ENCODE results near the gene SLC38A9. TPM values are rescaled to one million over a fixed set of nuclear protein-coding genes. Genes with fewer than 3 reads are reported as not detected.

Gene SLC38A9
- polyA plus RNA-seq, 2 donors: 6.6 to 6.8 TPM

GRCh38 chr5:55624841-55625588 is 87.1 kb downstream of the SLC38A9 start:
- Histone ChIP-seq H3K27ac (ENCODE audit: low read depth in 2 of 2, low read length in 1 of 2) (no peak overlapping the region), H3K9me3 (ENCODE audit: control insufficient read depth in 2 of 2, insufficient read depth in 1 of 2, low read depth in 1 of 2, low read length in 1 of 2) (no peaks in the 10 kb centered on the region), H3K4me1 (ENCODE audit: control insufficient read depth in 2 of 2, insufficient read depth in 2 of 2, low read length in 1 of 2) (no peaks in the 10 kb centered on the region), H3K36me3 (ENCODE audit: control insufficient read depth in 2 of 2, insufficient read depth in 2 of 2, low read length in 1 of 2) (no peaks in the 10 kb centered on the region), H3K27me3 (ENCODE audit: control insufficient read depth in 1 of 2, insufficient read depth in 2 of 2, low read length in 2 of 2) (no peaks in the 10 kb centered on the region), H3K4me3 (ENCODE audit: low read depth in 1 of 2, low read length in 2 of 2) (no peak overlapping the region)
- WGBS, 2 donors: 86 to 89% methylated on average over 8 of the region's 8 CpGs

GRCh38 chr5:55623789-55624188 is 88.3 kb downstream of the SLC38A9 start:
- Histone ChIP-seq H3K27ac (ENCODE audit: low read depth in 2 of 2, low read length in 1 of 2) (no peak overlapping the region), H3K27me3 (ENCODE audit: control insufficient read depth in 1 of 2, insufficient read depth in 2 of 2, low read length in 2 of 2) (no peaks in the 10 kb centered on the region), H3K4me1 (ENCODE audit: control insufficient read depth in 2 of 2, insufficient read depth in 2 of 2, low read length in 1 of 2) (peaks cover 0 to 2% of the 10 kb centered on the region in 2 donors), H3K4me3 (ENCODE audit: low read depth in 1 of 2, low read length in 2 of 2) (no peak overlapping the region), H3K36me3 (ENCODE audit: control insufficient read depth in 2 of 2, insufficient read depth in 2 of 2, low read length in 1 of 2) (no peaks in the 10 kb centered on the region), H3K9me3 (ENCODE audit: control insufficient read depth in 2 of 2, insufficient read depth in 1 of 2, low read depth in 1 of 2, low read length in 1 of 2) (no peaks in the 10 kb centered on the region)
- WGBS, 2 donors: 51 to 64% methylated on average over 1 of the region's 1 CpG

- Histone ChIP-seq H3K27me3 (ENCODE audit: control insufficient read depth in 1 of 2, insufficient read depth in 2 of 2, low read length in 2 of 2) (no peaks in the 10 kb centered on the region), H3K9me3 (ENCODE audit: control insufficient read depth in 2 of 2, insufficient read depth in 1 of 2, low read depth in 1 of 2, low read length in 1 of 2) (no peaks in the 10 kb centered on the region), H3K4me1 (ENCODE audit: control insufficient read depth in 2 of 2, insufficient read depth in 2 of 2, low read length in 1 of 2) (peaks cover 0 to 2% of the 10 kb centered on the region in 2 donors), H3K36me3 (ENCODE audit: control insufficient read depth in 2 of 2, insufficient read depth in 2 of 2, low read length in 1 of 2) (no peaks in the 10 kb centered on the region), H3K4me3 (ENCODE audit: low read depth in 1 of 2, low read length in 2 of 2) (no peak overlapping the region), H3K27ac (ENCODE audit: low read depth in 2 of 2, low read length in 1 of 2) (no peak overlapping the region)
- 86 to 87% methylated on average over 2 of the region's 2 CpGs for WGBS, 2 donors
Measured at GRCh38 chr5:55622460-55622859, 89.7 kb downstream of the SLC38A9 start.

GRCh38 chr5:55621229-55621628 is 90.9 kb downstream of the SLC38A9 start:
- Histone ChIP-seq H3K27me3 (ENCODE audit: control insufficient read depth in 1 of 2, insufficient read depth in 2 of 2, low read length in 2 of 2) (no peaks in the 10 kb centered on the region), H3K36me3 (ENCODE audit: control insufficient read depth in 2 of 2, insufficient read depth in 2 of 2, low read length in 1 of 2) (no peaks in the 10 kb centered on the region), H3K9me3 (ENCODE audit: control insufficient read depth in 2 of 2, insufficient read depth in 1 of 2, low read depth in 1 of 2, low read length in 1 of 2) (no peaks in the 10 kb centered on the region), H3K4me3 (ENCODE audit: low read depth in 1 of 2, low read length in 2 of 2) (no peak overlapping the region), H3K27ac (ENCODE audit: low read depth in 2 of 2, low read length in 1 of 2) (peak overlapping the region; percentile 48 to 49), H3K4me1 (ENCODE audit: control insufficient read depth in 2 of 2, insufficient read depth in 2 of 2, low read length in 1 of 2) (peaks cover 0 to 5% of the 10 kb centered on the region in 2 donors)
- WGBS, 2 donors: 49 to 56% methylated on average over 3 of the region's 3 CpGs

GRCh38 chr5:55620766-55621160 is 91.4 kb downstream of the SLC38A9 start:
- peaks cover 0 to 5% of the 10 kb centered on the region in 2 donors for H3K4me1 ChIP-seq (ENCODE audit: control insufficient read depth in 2 of 2, insufficient read depth in 2 of 2, low read length in 1 of 2)
- no peaks in the 10 kb centered on the region for H3K27me3 ChIP-seq (ENCODE audit: control insufficient read depth in 1 of 2, insufficient read depth in 2 of 2, low read length in 2 of 2)
- no peaks in the 10 kb centered on the region for H3K36me3 ChIP-seq (ENCODE audit: control insufficient read depth in 2 of 2, insufficient read depth in 2 of 2, low read length in 1 of 2)
- WGBS, 2 donors: 91 to 93% methylated on average over 4 of the region's 4 CpGs
- H3K27ac ChIP-seq (ENCODE audit: low read depth in 2 of 2, low read length in 1 of 2): peak overlapping the region; percentile 48 to 49
- H3K4me3 ChIP-seq (ENCODE audit: low read depth in 1 of 2, low read length in 2 of 2): no peak overlapping the region
- no peaks in the 10 kb centered on the region for H3K9me3 ChIP-seq (ENCODE audit: control insufficient read depth in 2 of 2, insufficient read depth in 1 of 2, low read depth in 1 of 2, low read length in 1 of 2)

GRCh38 chr5:55620009-55620765 is 91.9 kb downstream of the SLC38A9 start:
- WGBS, 2 donors: 87 to 89% methylated on average over 6 of the region's 6 CpGs
- H3K4me1 ChIP-seq (ENCODE audit: control insufficient read depth in 2 of 2, insufficient read depth in 2 of 2, low read length in 1 of 2): peaks cover 0 to 5% of the 10 kb centered on the region in 2 donors
- H3K27ac ChIP-seq (ENCODE audit: low read depth in 2 of 2, low read length in 1 of 2): no peak overlapping the region
- no peaks in the 10 kb centered on the region for H3K9me3 ChIP-seq (ENCODE audit: control insufficient read depth in 2 of 2, insufficient read depth in 1 of 2, low read depth in 1 of 2, low read length in 1 of 2)
- H3K4me3 ChIP-seq (ENCODE audit: low read depth in 1 of 2, low read length in 2 of 2): no peak overlapping the region
- H3K36me3 ChIP-seq (ENCODE audit: control insufficient read depth in 2 of 2, insufficient read depth in 2 of 2, low read length in 1 of 2): no peaks in the 10 kb centered on the region
- H3K27me3 ChIP-seq (ENCODE audit: control insufficient read depth in 1 of 2, insufficient read depth in 2 of 2, low read length in 2 of 2): no peaks in the 10 kb centered on the region

GRCh38 chr5:55618318-55618717 is 93.8 kb downstream of the SLC38A9 start:
- H3K9me3 ChIP-seq (ENCODE audit: control insufficient read depth in 2 of 2, insufficient read depth in 1 of 2, low read depth in 1 of 2, low read length in 1 of 2): no peaks in the 10 kb centered on the region
- H3K27ac ChIP-seq (ENCODE audit: low read depth in 2 of 2, low read length in 1 of 2): no peak overlapping the region
- WGBS, 2 donors: 80 to 84% methylated on average over 5 of the region's 5 CpGs
- peaks cover 0 to 5% of the 10 kb centered on the region in 2 donors for H3K4me1 ChIP-seq (ENCODE audit: control insufficient read depth in 2 of 2, insufficient read depth in 2 of 2, low read length in 1 of 2)
- no peak overlapping the region for H3K4me3 ChIP-seq (ENCODE audit: low read depth in 1 of 2, low read length in 2 of 2)
- H3K27me3 ChIP-seq (ENCODE audit: control insufficient read depth in 1 of 2, insufficient read depth in 2 of 2, low read length in 2 of 2): no peaks in the 10 kb centered on the region
- H3K36me3 ChIP-seq (ENCODE audit: control insufficient read depth in 2 of 2, insufficient read depth in 2 of 2, low read length in 1 of 2): no peaks in the 10 kb centered on the region

- Histone ChIP-seq H3K36me3 (ENCODE audit: control insufficient read depth in 2 of 2, insufficient read depth in 2 of 2, low read length in 1 of 2) (no peaks in the 10 kb centered on the region), H3K4me1 (ENCODE audit: control insufficient read depth in 2 of 2, insufficient read depth in 2 of 2, low read length in 1 of 2) (peaks cover 0 to 2% of the 10 kb centered on the region in 2 donors), H3K27me3 (ENCODE audit: control insufficient read depth in 1 of 2, insufficient read depth in 2 of 2, low read length in 2 of 2) (no peaks in the 10 kb centered on the region), H3K4me3 (ENCODE audit: low read depth in 1 of 2, low read length in 2 of 2) (no peak overlapping the region), H3K27ac (ENCODE audit: low read depth in 2 of 2, low read length in 1 of 2) (no peak overlapping the region), H3K9me3 (ENCODE audit: control insufficient read depth in 2 of 2, insufficient read depth in 1 of 2, low read depth in 1 of 2, low read length in 1 of 2) (peaks cover 0 to 4% of the 10 kb centered on the region in 2 donors)
- 98% methylated on average over 39 of the region's 39 CpGs for WGBS, 2 donors
Measured at GRCh38 chr5:55613112-55613868, 98.8 kb downstream of the SLC38A9 start.

- Histone ChIP-seq H3K27ac (ENCODE audit: low read depth in 2 of 2, low read length in 1 of 2) (no peak overlapping the region), H3K27me3 (ENCODE audit: control insufficient read depth in 1 of 2, insufficient read depth in 2 of 2, low read length in 2 of 2) (no peaks in the 10 kb centered on the region), H3K36me3 (ENCODE audit: control insufficient read depth in 2 of 2, insufficient read depth in 2 of 2, low read length in 1 of 2) (no peaks in the 10 kb centered on the region), H3K4me1 (ENCODE audit: control insufficient read depth in 2 of 2, insufficient read depth in 2 of 2, low read length in 1 of 2) (no peaks in the 10 kb centered on the region), H3K9me3 (ENCODE audit: control insufficient read depth in 2 of 2, insufficient read depth in 1 of 2, low read depth in 1 of 2, low read length in 1 of 2) (peaks cover 0 to 4% of the 10 kb centered on the region in 2 donors), H3K4me3 (ENCODE audit: low read depth in 1 of 2, low read length in 2 of 2) (no peak overlapping the region)
Measured at GRCh38 chr5:55610542-55610941, 101.6 kb downstream of the SLC38A9 start.

Data from esophagus (tissue), 2 donors.